HCT116 (cell line): ENCODE data around the gene GDI1. TPM values are rescaled to one million over a fixed set of nuclear protein-coding genes. Genes with fewer than 3 reads are reported as not detected.

ENCODE experiments used
- ATAC-seq: fragments of 200-7000 bp; cut with Tn5 transposase; 2 replicates; pipeline ENCODE4 v1.9.1; 2020; ENCODE audit warnings: mild to moderate bottlenecking, moderate library complexity
- BruUV-seq: library from RNA; stranded (reverse); fragments of 400-500 nt; replicated peaks from 2 replicates; lab custom pipeline; 2021; lab: Mats Ljungman, UMichigan
- CTCF ChIA-PET: fragments of 300-600 bp; sonication (Branson Sonifier 250); formaldehyde crosslinking; loops from one replicate; lab custom pipeline; 2021; ENCODE audit warnings: antibody characterized with exemption; lab: Charles Lee
- POLR2A ChIA-PET: fragments of 300-600, 350-600 bp; sonication (Branson Sonifier 250); formaldehyde crosslinking; loops from one replicate; lab custom pipeline; 2021; ENCODE audit warnings: antibody characterized with exemption; lab: Charles Lee
- RAD21 ChIA-PET, 2 experiments: fragments of 300-600 bp; sonication (Branson Sonifier 250); formaldehyde crosslinking; loops; one replicate each; lab custom pipeline; 2023; ENCODE audit warnings: low total read pairs in 2 of 2; ENCODE audit not compliant: uncharacterized antibody in 2 of 2, unreplicated experiment in 2 of 2, low non-redundant PET in 1 of 2; lab: Charles Lee
- DNase-seq: peaks from one replicate; pipeline ENCODE4 v3.0.0-alpha.2; 2010; ENCODE audit warnings: low read depth, low spot score
- H2AFZ ChIP-seq: fragments of 200-600 bp; shearing (Covaris generic), sonication (generic); 2 replicates; pipeline ENCODE4 v1.6.1; 2017; ENCODE audit warnings: low read depth, mixed run types, mixed read lengths, antibody characterized with exemption, low read length; ENCODE audit not compliant: poor library complexity, severe bottlenecking
- H3K27ac ChIP-seq: 2 replicates; pipeline ENCODE4 v1.5.1; 2012; ENCODE audit warnings: low read depth, low read length
- H3K27me3 ChIP-seq: fragments of 200-600 bp; sonication (generic); 2 replicates; pipeline ENCODE4 v1.6.1; 2016; ENCODE audit warnings: mixed run types, low read length, mixed read lengths; ENCODE audit not compliant: insufficient read depth
- H3K36me3 ChIP-seq, 2 experiments: fragments of 200-500 bp in 1 of 2; fragments of 200-600 bp in 1 of 2; sonication (Bioruptor generic) in 1 of 2; sonication (generic) in 1 of 2; 2 replicates each; pipeline versions ENCODE4 v1.5.1 to v1.6.1; 2014 to 2016; ENCODE audit warnings: low read length in 2 of 2, inconsistent platforms in 1 of 2, mixed read lengths in 1 of 2, mixed run types in 1 of 2; ENCODE audit not compliant: insufficient read depth in 2 of 2, control insufficient read depth in 1 of 2
- H3K4me1 ChIP-seq, 2 experiments: fragments of 200-600 bp in 1 of 2; sonication (generic) in 1 of 2; 2 replicates each; pipeline versions ENCODE4 v1.5.1 to v1.6.1; 2012 to 2017; ENCODE audit warnings: low read length in 2 of 2, inconsistent platforms in 1 of 2, mild to moderate bottlenecking in 1 of 2, mixed read lengths in 1 of 2, mixed run types in 1 of 2, moderate library complexity in 1 of 2; ENCODE audit not compliant: insufficient read depth in 2 of 2, control insufficient read depth in 1 of 2
- H3K4me2 ChIP-seq: fragments of 200-600 bp; sonication (generic); 2 replicates; pipeline ENCODE4 v1.6.1; 2017; ENCODE audit warnings: mixed run types, low read length, mixed read lengths
- H3K4me3 ChIP-seq, 2 experiments: fragments of 200-600 bp in 1 of 2; sonication (generic) in 1 of 2; replicated peaks in 1 of 2; 2 replicates each; pipeline ENCODE4 v1.5.1; 2011 to 2016; ENCODE audit warnings: low read length in 2 of 2, control low read depth in 1 of 2, low read depth in 1 of 2, mild to moderate bottlenecking in 1 of 2, mixed read lengths in 1 of 2, mixed run types in 1 of 2
- H3K79me2 ChIP-seq: fragments of 200-600 bp; sonication (generic); 2 replicates; pipeline ENCODE4 v1.6.1; 2017; ENCODE audit warnings: mild to moderate bottlenecking, mixed run types, low read length, moderate library complexity, mixed read lengths; ENCODE audit not compliant: insufficient read depth
- H3K9ac ChIP-seq: fragments of 200-600 bp; sonication (generic); 2 replicates; pipeline ENCODE4 v1.6.1; 2016; ENCODE audit warnings: low read length, mixed read lengths
- H3K9me2 ChIP-seq: fragments of 200-600 bp; sonication (generic), shearing (Covaris generic); 2 replicates; pipeline ENCODE4 v1.6.1; 2017; ENCODE audit warnings: mixed run types, mild to moderate bottlenecking, moderate library complexity; ENCODE audit not compliant: insufficient read depth
- H3K9me3 ChIP-seq, 2 experiments: fragments of 200-500 bp in 1 of 2; fragments of 200-600 bp in 1 of 2; sonication (Bioruptor generic) in 1 of 2; sonication (generic) in 1 of 2; 2 replicates each; pipeline ENCODE4 v1.6.1; 2014 to 2017; ENCODE audit warnings: low read length in 2 of 2, mixed read lengths in 2 of 2, inconsistent platforms in 1 of 2, low read depth in 1 of 2, mild to moderate bottlenecking in 1 of 2, mixed run types in 1 of 2, moderate library complexity in 1 of 2; ENCODE audit not compliant: control insufficient read depth in 1 of 2, insufficient read depth in 1 of 2
- H4K20me1 ChIP-seq: fragments of 200-600 bp; sonication (generic), shearing (Covaris generic); 2 replicates; pipeline ENCODE4 v1.6.1; 2017; ENCODE audit warnings: mixed run types, mild to moderate bottlenecking, moderate library complexity; ENCODE audit not compliant: insufficient read depth
- CBX3 ChIP-seq: IDR thresholded peaks from 2 replicates; pipeline ENCODE4 v1.6.1; 2012; ENCODE audit warnings: low read depth
- CTCF ChIP-seq, 3 experiments: fragments of 200-600 bp in 1 of 3; sonication (generic) in 1 of 3; IDR thresholded peaks in 2 of 3; conservative IDR thresholded peaks in 1 of 3; 2 replicates each; pipeline ENCODE4 v1.5.1; 2012 to 2017; ENCODE audit warnings: low read depth in 2 of 3, low read length in 2 of 3, antibody characterized with exemption in 1 of 3, borderline replicate concordance in 1 of 3, control low read depth in 1 of 3, mild to moderate bottlenecking in 1 of 3, mixed read lengths in 1 of 3, mixed run types in 1 of 3, moderate library complexity in 1 of 3; ENCODE audit not compliant: insufficient read depth in 1 of 3
- EGR1 ChIP-seq: IDR thresholded peaks from 2 replicates; pipeline ENCODE4 v1.6.1; 2012; ENCODE audit warnings: low read depth
- ELF1 ChIP-seq: IDR thresholded peaks from 2 replicates; pipeline ENCODE4 v1.6.1; 2012; ENCODE audit warnings: low read depth, borderline replicate concordance
- EZH2 ChIP-seq: fragments of 200-600 bp; sonication (generic); IDR thresholded peaks from 2 replicates; pipeline ENCODE4 v1.6.1; 2017; ENCODE audit warnings: antibody characterized with exemption, mixed run types
- EZH2phosphoT487 ChIP-seq: fragments of 200-600 bp; IDR thresholded peaks from 2 replicates; pipeline ENCODE4 v1.6.1; 2018; ENCODE audit warnings: antibody characterized with exemption, borderline replicate concordance
- FOSL1 ChIP-seq: IDR thresholded peaks from 2 replicates; pipeline ENCODE4 v1.6.1; 2012; ENCODE audit warnings: low read depth
- MAX ChIP-seq: IDR thresholded peaks from 2 replicates; pipeline ENCODE4 v1.6.1; 2012
- POLR2A ChIP-seq: IDR thresholded peaks from 2 replicates; pipeline ENCODE4 v1.7.0; 2011; ENCODE audit warnings: borderline replicate concordance; ENCODE audit not compliant: insufficient read depth, insufficient read length; ENCODE audit errors: extremely low read depth
- POLR2AphosphoS5 ChIP-seq: IDR thresholded peaks from 2 replicates; pipeline ENCODE4 v1.6.1; 2011; ENCODE audit warnings: mild to moderate bottlenecking, low read depth, low read length, moderate library complexity
- REST ChIP-seq: IDR thresholded peaks from 2 replicates; pipeline ENCODE4 v1.6.1; 2012; ENCODE audit warnings: low read depth
- SIN3A ChIP-seq: IDR thresholded peaks from 2 replicates; pipeline ENCODE4 v1.6.1; 2012; ENCODE audit warnings: low read depth
- SP1 ChIP-seq: IDR thresholded peaks from 2 replicates; pipeline ENCODE4 v1.6.1; 2012; ENCODE audit warnings: low read depth
- TCF7L2 ChIP-seq: IDR thresholded peaks from 2 replicates; pipeline ENCODE4 v1.7.0; 2011; ENCODE audit warnings: borderline replicate concordance, inconsistent platforms; ENCODE audit not compliant: insufficient read depth, insufficient read length; ENCODE audit errors: extremely low read depth
- YY1 ChIP-seq: IDR thresholded peaks from 2 replicates; pipeline ENCODE4 v1.6.1; 2011; ENCODE audit warnings: low read length, low read depth, moderate library complexity, mild to moderate bottlenecking; ENCODE audit not compliant: insufficient replicate concordance; ENCODE audit errors: extremely low read depth
- ZFX ChIP-seq: fragments of 450-650 bp; IDR thresholded peaks from 2 replicates; pipeline ENCODE4 v1.6.1; 2017
- intact Hi-C: fragments of 100-400 bp; cut with micrococcal nuclease; formaldehyde crosslinking; loops from 2 replicates; pipeline ENCODE4 v1.10.0; 2022
- total RNA-seq: library from RNA; stranded (reverse); gene quantifications from one replicate; pipeline ENCODE4 v1.2.1, GENCODE V29; 2021; ENCODE audit not compliant: unreplicated experiment

GDI1 gene
- total RNA-seq, 1 experiment from 2014 or later, result 122 TPM

DNA sequence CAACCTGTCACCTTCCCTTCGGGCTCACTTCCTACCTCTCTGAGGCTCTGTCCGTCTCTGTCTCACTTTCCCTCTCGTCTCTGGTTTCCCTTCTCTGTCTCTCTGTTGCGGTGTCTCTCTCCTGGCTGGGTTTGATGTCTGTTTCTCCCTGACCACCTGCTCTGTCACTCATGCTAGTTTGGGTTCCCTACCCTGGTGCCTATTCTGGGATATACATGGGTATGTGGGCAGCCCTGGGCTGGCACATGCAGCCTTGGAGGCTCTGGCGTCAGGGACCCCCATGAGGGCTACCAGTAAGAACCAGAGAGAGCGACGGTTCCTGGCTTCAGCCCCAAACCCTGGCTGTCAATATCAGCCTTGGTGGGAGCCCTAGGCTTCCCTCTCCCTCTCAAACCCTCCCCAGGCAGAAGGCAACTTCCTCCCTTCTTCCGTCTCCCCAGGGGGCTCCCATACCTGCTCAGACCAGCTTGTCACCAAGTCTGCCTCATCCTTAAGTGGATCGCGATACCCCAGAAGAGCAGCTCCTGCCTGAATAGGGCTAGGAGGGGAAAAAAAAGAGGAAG is 28.2 kb upstream of the GDI1 start:
- Histone ChIP-seq H3K79me2 (no peaks in the 10 kb centered on the region), H3K4me3 (peak overlapping the region; percentile 54 to 64)
- RAD21 ChIA-PET, result interaction anchor here in 1 of 2 experiments (0.6 kb wide), 1 partner anchor 35 kb away, joined by 3 read pairs; no protein-coding TSS in a partner anchor
- intact Hi-C loops, result loop anchor here (5.0 kb wide), 1 partner anchor 69 kb away; the partner anchor contains the start of gene LAGE3
- TF ChIP-seq CBX3, result no peak
- TF ChIP-seq SIN3A, result no peak
- TF ChIP-seq SP1, result no peak
- TF ChIP-seq EZH2, result no peak
- TF ChIP-seq ELF1, result no peak
- no peak for TF ChIP-seq YY1
- TF ChIP-seq EGR1, result no peak
- no peak for TF ChIP-seq ZFX
- no peak for TF ChIP-seq REST
- no peak for TF ChIP-seq TCF7L2
- TF ChIP-seq POLR2A, result no peak
- no peak for TF ChIP-seq FOSL1
- no peak for TF ChIP-seq MAX
- no peak for TF ChIP-seq CTCF (IDR thresholded peaks at IDR 0.05 in 2 of 3, conservative IDR thresholded peaks at IDR 0.05 in 1 of 3; ENCODE audit: borderline replicate concordance in 1 of 3, insufficient read depth in 1 of 3, low read depth in 2 of 3, low read length in 2 of 3)
- no peak for TF ChIP-seq EZH2phosphoT487
- no peak; the same call in 1 of the 2 replicates for TF ChIP-seq POLR2AphosphoS5
- TF ChIP-seq, all 23 proteins: peak for 0
- peak overlapping the region; percentile 87 for H3K4me2 ChIP-seq
- ATAC-seq (no peak; the same call in 1 of the 2 replicates), DNase-seq (no peak)
- peak overlapping the region; percentile 73 for H3K9ac ChIP-seq
- H3K27me3 ChIP-seq, result no peaks in the 10 kb centered on the region
- POLR2A ChIA-PET, result interaction anchor here (1.7 to 1.9 kb wide), 2 partner anchors 9 to 11 kb away, joined by 10 to 12 read pairs; partner anchors contain the start of gene RPL10
- H3K36me3 ChIP-seq, result no peaks in the 10 kb centered on the region
- H3K9me3 ChIP-seq, result no peaks in the 10 kb centered on the region
- CTCF ChIA-PET, result interaction anchor here (0.9 kb wide), 1 partner anchor 35 kb away, joined by 3 read pairs; no protein-coding TSS in a partner anchor
- H2AFZ ChIP-seq, result no peak overlapping the region
- no peaks in the 10 kb centered on the region for H3K9me2 ChIP-seq
- no peaks in the 10 kb centered on the region for H4K20me1 ChIP-seq
- peak overlapping the region; percentile 91 for H3K27ac ChIP-seq
- TSS peak; percentile 41 for BruUV-seq
- peaks cover 15 to 35% of the 10 kb centered on the region in 2 experiments for H3K4me1 ChIP-seq
